Suppressor macrophage treated with lipopolysaccharide for 4 hours (primary cell): ENCODE results near the gene SIRT1.
"Not testable (repeated sequence)": the region's sequence is repeated elsewhere in the genome, so short reads cannot be mapped to it uniquely, and the experiment has no call there.

Source experiments
- DNase-seq: peaks from one replicate; pipeline ENCODE4 v3.0.0-alpha.2; 2020

The SIRT1 gene

GRCh38 chr10:67884313-67884841 is at the start of gene SIRT1:
Gene SIRT1 (plus strand): TSS chr10:67884656. CDS start chr10:67884722, 66 bp downstream.
- DNase-seq: peak; percentile 98

GRCh38 chr10:67835541-67836394 is 48.7 kb upstream of the SIRT1 start:
- DNase-seq: not testable (repeated sequence)

GRCh38 chr10:67836488-67836887 is 48.0 kb upstream of the SIRT1 start:
- DNase-seq: no peak

- DNase-seq: no peak
Measured at GRCh38 chr10:67836972-67837371, 47.5 kb upstream of the SIRT1 start.

- peak; percentile 38 for DNase-seq
Measured at GRCh38 chr10:67837541-67838314, 46.7 kb upstream of the SIRT1 start, which contains the start of gene DNAJC12. Gene DNAJC12 (minus strand): TSS chr10:67838188. CDS start chr10:67838011, 177 bp downstream.

GRCh38 chr10:67839511-67839910 is 44.9 kb upstream of the SIRT1 start:
- DNase-seq: not testable (repeated sequence)

- DNase-seq: peak; percentile 55
Measured at GRCh38 chr10:67839951-67840350, 44.5 kb upstream of the SIRT1 start.

GRCh38 chr10:67841737-67842136 is 42.7 kb upstream of the SIRT1 start:
- DNase-seq: no peak

- no peak for DNase-seq
Measured at GRCh38 chr10:67843284-67843683, 41.2 kb upstream of the SIRT1 start.

- peak; percentile 95 for DNase-seq
Measured at GRCh38 chr10:67849331-67850011, 35.0 kb upstream of the SIRT1 start.

GRCh38 chr10:67851186-67851585 is 33.3 kb upstream of the SIRT1 start:
- DNase-seq: no peak

- DNase-seq: no peak
Measured at GRCh38 chr10:67852761-67853160, 31.7 kb upstream of the SIRT1 start.

GRCh38 chr10:67853512-67853911 is 30.9 kb upstream of the SIRT1 start:
- DNase-seq: no peak

- DNase-seq: no peak
Measured at GRCh38 chr10:67858971-67859370, 25.5 kb upstream of the SIRT1 start.

GRCh38 chr10:67861750-67862432 is 22.6 kb upstream of the SIRT1 start:
- DNase-seq: no peak

GRCh38 chr10:67863094-67863493 is 21.4 kb upstream of the SIRT1 start:
- DNase-seq: no peak

GRCh38 chr10:67864607-67865371 is 19.7 kb upstream of the SIRT1 start:
- peak; percentile 57 for DNase-seq

- no peak for DNase-seq
Measured at GRCh38 chr10:67868132-67868531, 16.3 kb upstream of the SIRT1 start.

GRCh38 chr10:67869996-67870395 is 14.5 kb upstream of the SIRT1 start:
- DNase-seq: no peak

GRCh38 chr10:67875340-67876238 is 8.9 kb upstream of the SIRT1 start:
- DNase-seq: no peak
